Inferior parietal cortex (tissue), 1 donor: Measurements from ENCODE around the gene GPR148.
"Not testable (repeated sequence)": the region's sequence is repeated elsewhere in the genome, so short reads cannot be mapped to it uniquely, and the experiment has no call there.

Source experiments
- DNase-seq: peaks from one replicate; pipeline ENCODE4 v3.0.0-alpha.2; 2016; ENCODE audit errors: extremely low spot score

Gene GPR148

GRCh38 chr2:130728549-130729316, at the start of gene GPR148:
Gene GPR148, plus strand, starts transcription at chr2:130729070. Its CDS starts 82 bp downstream, at chr2:130729152.
- no peak for DNase-seq

- DNase-seq: not testable (repeated sequence)
These were observed 36.7 kb upstream of the GPR148 start for GRCh38 chr2:130692041-130692770.

GRCh38 chr2:130693474-130693873, 35.4 kb upstream of the GPR148 start:
- peak; percentile 25 for DNase-seq

GRCh38 chr2:130703250-130703649, 25.6 kb upstream of the GPR148 start:
- not testable (repeated sequence) for DNase-seq

- DNase-seq: not testable (repeated sequence)
These were observed 14.1 kb upstream of the GPR148 start for GRCh38 chr2:130714795-130715194.

- no peak for DNase-seq
These were observed 8.8 kb upstream of the GPR148 start for GRCh38 chr2:130720036-130720435.

- DNase-seq: no peak
These were observed 8.3 kb upstream of the GPR148 start for GRCh38 chr2:130720528-130720927.

- no peak for DNase-seq
These were observed 4.4 kb upstream of the GPR148 start for GRCh38 chr2:130724455-130724854.

GRCh38 chr2:130726614-130727180, 2.2 kb upstream of the GPR148 start:
- peak; percentile 16 for DNase-seq

GRCh38 chr2:130727286-130727924, 1.5 kb upstream of the GPR148 start:
- peak; percentile 73 for DNase-seq

GRCh38 chr2:130728007-130728454, 839 bp upstream of the GPR148 start:
- DNase-seq: peak; percentile 17

- DNase-seq: no peak
These were observed 741 bp downstream of the GPR148 start for GRCh38 chr2:130729322-130730299.

GRCh38 chr2:130732257-130732656, 3.4 kb downstream of the GPR148 start:
- DNase-seq: not testable (repeated sequence)

- no peak for DNase-seq
These were observed 6.3 kb downstream of the GPR148 start for GRCh38 chr2:130735200-130735599.

GRCh38 chr2:130736487-130736886, 7.6 kb downstream of the GPR148 start:
- DNase-seq: no peak

GRCh38 chr2:130737592-130737991, 8.7 kb downstream of the GPR148 start:
- DNase-seq: no peak

GRCh38 chr2:130740671-130741070, 11.8 kb downstream of the GPR148 start:
- DNase-seq: no peak

GRCh38 chr2:130743278-130743677, 14.4 kb downstream of the GPR148 start:
- DNase-seq: no peak

- no peak for DNase-seq
These were observed 15.6 kb downstream of the GPR148 start for GRCh38 chr2:130744287-130745117.

- no peak for DNase-seq
These were observed 20.2 kb downstream of the GPR148 start for GRCh38 chr2:130749078-130749477.
